Heart right ventricle (tissue), 16 donors: ENCODE results near the gene LRRC3B. TPM values are rescaled to one million over a fixed set of nuclear protein-coding genes. Genes with fewer than 3 reads are reported as not detected.

Experiments
- ATAC-seq, 8 donors: fragments of 200-7000 bp; cut with Tn5 transposase; one replicate each; pipeline ENCODE4 v1.9.1; 2020; ENCODE audit warnings: mild to moderate bottlenecking in 8 of 8, moderate library complexity in 8 of 8, moderate number of reproducible peaks in 1 of 8
- DNase-seq, 2 donors: peaks; one replicate each; pipeline ENCODE4 v3.0.0-alpha.2; 2020
- H3K27ac ChIP-seq, 10 donors: fragments of 200-600 bp; sonication (generic) in 2 of 10; one replicate each; pipeline versions ENCODE4 v1.5.0 to v1.8.0; 2020 to 2022; ENCODE audit warnings: mild to moderate bottlenecking in 3 of 10
- H3K27me3 ChIP-seq, 7 donors: fragments of 200-600 bp; one replicate each; pipeline ENCODE4 v1.8.0; 2021 to 2022; ENCODE audit warnings: mild to moderate bottlenecking in 2 of 7
- H3K36me3 ChIP-seq, 9 donors: fragments of 200-600 bp; sonication (generic) in 1 of 9; one replicate each; pipeline versions ENCODE4 v1.5.0 to v1.8.0; 2020 to 2022; ENCODE audit warnings: mild to moderate bottlenecking in 2 of 9
- H3K4me1 ChIP-seq, 9 donors: fragments of 200-600 bp; sonication (generic) in 1 of 9; one replicate each; pipeline versions ENCODE4 v1.5.0 to v1.8.0; 2020 to 2022; ENCODE audit warnings: mild to moderate bottlenecking in 4 of 9
- H3K4me3 ChIP-seq, 10 donors: fragments of 200-600 bp; sonication (generic) in 2 of 10; one replicate each; pipeline versions ENCODE4 v1.5.0 to v1.8.0; 2020 to 2022; ENCODE audit warnings: mild to moderate bottlenecking in 7 of 10, moderate library complexity in 2 of 10
- H3K9me3 ChIP-seq, 11 donors: fragments of 200-600 bp in 10 of 11; sonication (generic) in 2 of 11; one replicate each; pipeline versions ENCODE4 v1.5.0 to v1.8.0; 2013 to 2022; ENCODE audit warnings: mild to moderate bottlenecking in 2 of 11, control low read depth in 1 of 11, moderate library complexity in 1 of 11
- CTCF ChIP-seq, 9 donors: fragments of 200-600 bp; sonication (generic) in 2 of 9; IDR thresholded peaks; one replicate each; pipeline versions ENCODE4 v1.5.0 to v1.8.0; 2021 to 2022; ENCODE audit warnings: antibody characterized with exemption in 9 of 9, mild to moderate bottlenecking in 5 of 9, moderate library complexity in 1 of 9
- WGBS, 2 donors: extraction: QIAGEN DNeasy Blood & Tissue Kit; methylation state at CpG; one replicate each; pipeline ENCODE4 v1.1.7; 2013; ENCODE audit warnings: inconsistent platforms in 1 of 2; 5-methylcytosine and 5-hydroxymethylcytosine counted together
- intact Hi-C, 10 donors: fragments of 100-400 bp; cut with DNase I; formaldehyde crosslinking; loops; one replicate each; pipeline versions ENCODE4 v1.11.1 to v1.14.2; 2022
- polyA plus RNA-seq, 2 donors: library from polyadenylated mRNA; stranded (reverse); fragments of 200-250 nt; gene quantifications; one replicate each; pipeline ENCODE4 v1.2.3, GENCODE V29; 2013
- total RNA-seq, 10 donors: library from RNA; stranded (reverse); fragmentation: NEBNext Ultra II Directional in 3 of 10; extraction: Animal tissue kit (Norgen Biotek cat#: 25700) in 3 of 10; gene quantifications; one replicate each; pipeline versions ENCODE4 v1.2.1 to v1.2.4, GENCODE V29; 2021 to 2023
- donor health status: Arrhythmogenic right ventricular cardiomyopathy.
- donor health status: ischemic (EF 13 %, LVEDD 7.1; RV severe dilation, severe dysfunction).
- donor health status: healthy with polysubstance abuse.
- donor health status: DM: no; HTN: yes; CAD: no.
- donor health status: DM: no; HTN: no; CAD: no.
- donor health status: ischemic (EF 25% LVEDD 6.9; RV normal size, moderate dysfunction).
- donor health status: ischemic (EF 25% LVEDD 5.7; RV mildly dilated, moderate dysfunction).
- donor health status: healthy.
- donor health status: DM: yes; HTN: yes; CAD: no.
- donor health status: Ischemic cardiomyopathy.
- donor health status: ischemic (EF 35%, LVEDD 5.7; RV mildly dilated, moderate dysfunction).
- donor health status: nonischemic (EF 11% LVEDD 7.7; RV severe dilation, severe dysfunction).
- donor health status: DM: yes; HTN: yes; CAD: no.
- donor health status: PGD.
- donor health status: ischemic (EF 29% LVEDD 5.4; RV normal size, mild dysfunction).
- donor health status: nonischemic (EF 23%, LVEDD 6.1; RV moderate dilation, normal function).

Gene LRRC3B
- total and polyA plus RNA-seq, 12 donors: 0.04 to 0.55 (median 0.17) TPM; not detected in 3

DNA sequence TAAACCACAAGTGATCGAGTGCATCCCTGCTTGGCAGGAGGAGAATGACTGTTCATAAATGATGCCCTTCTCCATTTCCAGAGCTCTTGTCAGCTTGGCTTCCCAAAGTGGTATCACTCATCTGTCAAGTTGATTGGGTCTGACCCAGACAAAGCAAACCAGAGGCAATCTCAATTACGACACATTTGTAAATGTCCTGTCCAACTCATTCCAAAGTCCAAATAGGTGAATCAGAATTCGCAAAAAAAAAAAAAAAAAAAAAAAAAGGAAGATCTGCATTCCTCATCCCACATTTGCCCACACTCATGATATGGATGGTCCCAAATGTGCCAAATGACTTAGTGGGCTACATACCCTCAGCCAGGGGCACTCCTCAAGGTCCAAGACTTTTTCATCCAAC, 91.9 kb downstream of the LRRC3B start:
- Histone ChIP-seq H3K9me3 (peaks cover 0 to 7% (median 0%) of the 10 kb centered on the region in 11 donors), H3K36me3 (no peaks in the 10 kb centered on the region), H3K4me1 (peaks cover 0 to 5% (median 0%) of the 10 kb centered on the region in 9 donors), H3K27ac (no peak overlapping the region), H3K27me3 (no peaks in the 10 kb centered on the region), H3K4me3 (no peak overlapping the region)
- TF ChIP-seq CTCF (IDR thresholded peaks at IDR 0.05): no peak
- intact Hi-C loops: loop anchor here in 9 of 10 donors (5.0 to 10.0 kb wide), 8 partner anchors 807 to 1070 kb away; no protein-coding TSS in a partner anchor
- ATAC-seq (no peak), DNase-seq (no peak)
- WGBS, 2 donors: 91 to 98% methylated on average over 3 of the region's 3 CpGs

DNA sequence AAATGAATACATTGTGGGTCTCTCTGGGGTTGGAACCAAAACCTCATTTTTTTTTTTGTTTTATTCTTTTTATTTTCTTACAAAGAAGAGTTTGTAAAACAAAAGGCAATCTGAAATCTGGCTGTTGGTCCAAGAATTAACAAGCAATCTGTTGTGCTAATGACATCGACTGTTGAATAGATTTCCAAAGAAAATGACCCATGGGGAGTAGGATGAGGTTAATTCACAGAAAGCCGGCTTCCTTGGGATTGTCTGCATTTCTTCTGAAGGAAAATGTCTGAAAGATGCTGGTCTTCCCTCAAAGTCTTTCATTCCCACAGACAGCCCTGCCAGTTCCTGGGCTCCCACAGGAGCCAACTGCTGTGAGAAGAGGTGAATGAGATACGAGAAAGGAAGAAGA, 92.9 kb downstream of the LRRC3B start:
- no peak for TF ChIP-seq CTCF (IDR thresholded peaks at IDR 0.05)
- H3K9me3 ChIP-seq: peaks cover 0 to 7% (median 0%) of the 10 kb centered on the region in 11 donors
- H3K4me1 ChIP-seq: peaks cover 0 to 5% (median 0%) of the 10 kb centered on the region in 9 donors
- H3K27ac ChIP-seq: no peak overlapping the region
- ATAC-seq (no peak), DNase-seq (no peak)
- whole genome bisulfite sequencing, 2 donors: 76 to 82% methylated on average over 3 of the region's 3 CpGs
- H3K27me3 ChIP-seq: no peaks in the 10 kb centered on the region
- no peaks in the 10 kb centered on the region for H3K36me3 ChIP-seq
- intact Hi-C loops: loop anchor here in 7 of 10 donors (10.0 kb wide), 4 partner anchors 861 to 1071 kb away; no protein-coding TSS in a partner anchor
- no peak overlapping the region for H3K4me3 ChIP-seq

- no peaks in the 10 kb centered on the region for H3K4me1 ChIP-seq
- TF ChIP-seq CTCF (IDR thresholded peaks at IDR 0.05): no peak
- H3K9me3 ChIP-seq: peaks cover 0 to 7% (median 0%) of the 10 kb centered on the region in 11 donors
- 70 to 86% methylated on average over 1 of the region's 1 CpG for WGBS, 2 donors
- no peaks in the 10 kb centered on the region for H3K36me3 ChIP-seq
- ATAC-seq: no peak
- H3K27me3 ChIP-seq: no peaks in the 10 kb centered on the region
- no peak overlapping the region for H3K27ac ChIP-seq
- DNase-seq: no peak
- H3K4me3 ChIP-seq: no peak overlapping the region
- intact Hi-C loops: loop anchor here in 7 of 10 donors (10.0 kb wide), 4 partner anchors 864 to 1074 kb away; no protein-coding TSS in a partner anchor
Measured at GRCh38 chr3:26718315-26718714, 95.7 kb downstream of the LRRC3B start.

DNA sequence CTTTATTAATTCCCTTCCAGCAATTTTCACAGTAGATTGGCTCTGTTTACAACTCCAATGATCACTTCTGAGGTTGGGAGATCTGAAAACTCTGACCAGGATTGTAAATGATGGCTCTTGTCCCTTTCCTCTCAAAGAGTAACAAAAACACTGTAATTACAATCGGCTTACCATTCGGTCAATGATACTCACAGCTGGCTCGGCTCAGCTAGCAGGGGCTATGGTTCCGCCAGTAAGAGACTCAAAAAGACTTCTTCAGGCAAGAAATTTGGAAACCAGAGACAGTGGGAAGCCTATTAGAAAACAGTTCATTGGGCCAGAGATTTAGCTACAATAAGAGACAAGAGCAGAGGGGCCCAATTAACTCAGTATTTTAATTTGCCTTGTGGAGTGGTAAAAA, 96.6 kb downstream of the LRRC3B start:
- Histone ChIP-seq H3K36me3 (no peaks in the 10 kb centered on the region), H3K27me3 (no peaks in the 10 kb centered on the region), H3K9me3 (peaks cover 0 to 7% (median 0%) of the 10 kb centered on the region in 11 donors), H3K4me1 (no peaks in the 10 kb centered on the region), H3K27ac (no peak overlapping the region), H3K4me3 (no peak overlapping the region)
- TF ChIP-seq CTCF (IDR thresholded peaks at IDR 0.05): no peak
- ATAC-seq: no peak
- WGBS, 2 donors: 56 to 57% methylated on average over 4 of the region's 4 CpGs
- intact Hi-C loops: loop anchor here in 7 of 10 donors (10.0 kb wide), 4 partner anchors 864 to 1074 kb away; no protein-coding TSS in a partner anchor
- no peak for DNase-seq
